ENCODE results near the gene HAUS7.
A peak's percentile ranks its signal among the peaks of the same experiment; 100 is the strongest.

HAUS7 gene

DNA sequence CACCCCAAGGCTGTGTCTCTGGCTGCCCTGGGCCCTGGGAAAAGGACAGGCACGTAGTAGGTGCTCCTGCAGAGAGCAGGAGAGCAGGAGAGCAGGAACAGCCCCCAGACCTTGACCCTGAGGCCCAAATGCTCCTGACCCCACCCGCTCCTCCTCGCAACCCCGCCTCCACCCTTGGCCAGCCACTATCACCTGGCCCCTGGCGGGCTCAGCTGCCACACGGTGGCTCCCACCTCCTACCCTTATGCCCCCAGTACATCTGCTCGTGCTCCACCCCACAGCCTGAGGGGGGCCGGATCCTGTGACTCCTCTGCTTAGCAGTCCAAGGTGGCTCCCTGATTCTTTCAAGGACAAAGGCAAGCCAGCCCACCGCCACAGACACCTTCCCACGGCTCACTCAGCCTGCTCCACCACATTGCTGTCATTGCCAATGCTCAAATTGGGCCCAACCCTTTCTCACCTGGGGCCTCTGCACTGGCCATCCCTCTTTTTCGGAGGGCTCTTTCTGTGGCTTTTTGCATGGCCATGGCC, 5.4 kb upstream of the HAUS7 start:
- no peak for DNase-seq

DNA sequence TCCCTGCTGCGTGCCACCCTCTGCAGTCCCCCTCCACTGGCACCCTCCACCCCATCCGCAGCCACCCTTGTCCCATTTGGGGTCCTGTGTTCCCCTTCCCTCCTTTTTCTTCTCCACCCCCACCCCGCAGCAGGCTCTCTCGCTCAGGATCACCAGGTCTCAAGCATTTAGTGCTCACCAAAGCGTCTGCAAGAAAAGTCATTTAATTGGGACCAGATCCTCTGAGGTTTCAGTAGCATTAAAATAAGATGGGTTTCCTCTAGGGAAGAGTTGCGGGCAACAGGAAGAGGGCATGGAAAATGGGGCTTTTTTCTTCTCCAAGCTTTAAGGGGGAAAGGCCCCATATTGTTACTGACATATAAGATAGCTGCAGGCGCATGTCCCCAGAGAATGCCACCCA, 4.9 kb upstream of the HAUS7 start:
- DNase-seq: no peak

DNA sequence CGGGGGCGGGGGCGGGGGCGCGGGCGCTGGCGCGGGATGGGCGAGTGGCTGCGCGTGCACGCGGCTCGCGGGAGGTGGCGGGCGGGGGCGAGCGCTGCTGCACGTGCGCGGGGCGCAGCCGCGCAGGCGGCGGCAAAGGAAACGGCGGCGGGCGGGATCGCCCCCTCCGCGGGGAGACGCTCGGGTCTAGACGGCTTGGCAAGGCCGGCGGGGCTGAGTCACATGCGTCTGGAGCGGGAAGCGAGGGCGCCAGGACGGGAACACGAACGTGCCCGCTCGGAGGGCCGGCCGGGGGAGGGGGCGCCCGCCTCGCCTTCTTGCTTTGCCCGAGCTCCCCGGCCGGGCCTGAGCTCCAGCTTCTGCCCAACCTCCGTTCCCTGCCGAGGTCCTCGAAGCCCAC, 4.3 kb upstream of the HAUS7 start:
- DNase-seq: peak in 1 of 2 experiments; percentile 11

DNA sequence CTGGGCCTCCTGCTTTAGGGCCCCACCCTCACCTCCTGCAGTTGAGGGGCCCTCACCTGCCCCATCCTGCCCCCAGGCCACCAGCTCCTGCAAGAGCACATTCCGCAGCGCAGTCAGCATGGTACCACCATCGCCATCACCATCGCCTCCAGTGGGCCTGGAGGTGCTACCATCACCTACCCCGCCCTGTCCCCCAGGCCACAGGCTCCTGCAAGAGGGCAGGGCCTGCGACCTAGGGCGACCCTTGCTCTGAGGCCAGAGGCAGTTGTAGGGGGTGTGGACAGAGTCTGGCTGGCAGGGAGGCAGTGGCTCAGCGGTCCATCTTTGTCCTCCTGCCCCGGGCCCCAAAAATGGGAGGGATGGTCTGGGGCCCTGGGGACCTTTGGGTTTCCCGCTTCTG, 3.9 kb upstream of the HAUS7 start:
- DNase-seq: no peak

DNA sequence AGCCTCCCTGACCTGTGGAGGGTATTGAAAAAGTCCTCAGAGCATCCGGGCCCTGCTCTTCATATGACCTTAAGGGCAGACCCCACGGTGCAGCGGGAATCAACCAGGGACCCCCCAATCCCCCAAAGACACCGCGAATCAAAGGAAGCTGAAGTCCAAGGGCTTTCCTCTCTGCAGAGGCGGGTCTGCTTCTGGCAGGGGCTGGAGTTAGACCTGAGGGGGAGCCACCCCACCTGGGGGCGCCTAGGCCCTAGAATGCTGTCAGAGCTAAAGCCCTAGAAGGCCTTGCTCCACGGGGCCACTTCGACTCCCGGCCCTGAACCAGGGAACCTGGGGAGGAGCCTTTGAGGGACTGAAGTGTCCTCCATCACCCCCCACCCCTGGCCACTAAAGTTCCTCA, 2.8 kb upstream of the HAUS7 start:
- DNase-seq: no peak

DNA sequence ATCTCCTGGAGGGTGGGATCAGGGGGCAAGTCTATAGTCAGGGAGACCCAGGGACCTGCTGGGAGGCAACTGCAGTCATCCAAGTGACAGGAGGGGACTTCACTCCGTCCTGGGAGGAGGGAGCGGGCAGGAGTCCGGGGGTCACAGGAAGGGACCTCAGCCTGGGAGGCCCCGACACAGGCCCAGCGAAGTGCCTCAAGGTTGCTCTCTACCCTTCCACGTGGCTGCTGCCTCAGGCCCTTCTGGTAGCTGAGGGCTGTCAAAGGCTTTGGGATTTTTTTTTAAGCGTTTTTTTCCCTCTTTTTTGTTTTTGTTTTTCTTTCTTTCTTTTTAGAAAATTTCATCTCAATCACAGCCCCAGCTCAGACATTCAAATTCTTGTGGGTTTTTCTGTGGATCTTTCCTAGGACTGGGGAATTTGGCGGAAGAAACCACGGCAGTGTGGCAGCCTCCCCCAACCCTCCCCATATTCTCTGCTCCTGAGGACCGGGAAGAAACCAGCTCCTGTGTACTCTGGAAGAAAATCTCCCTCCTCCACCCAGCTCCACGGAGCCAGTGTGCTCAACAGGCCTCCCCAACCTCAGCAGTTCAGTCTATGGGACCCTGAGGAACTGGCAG, 1.4 kb upstream of the HAUS7 start:
- DNase-seq: no peak

DNA sequence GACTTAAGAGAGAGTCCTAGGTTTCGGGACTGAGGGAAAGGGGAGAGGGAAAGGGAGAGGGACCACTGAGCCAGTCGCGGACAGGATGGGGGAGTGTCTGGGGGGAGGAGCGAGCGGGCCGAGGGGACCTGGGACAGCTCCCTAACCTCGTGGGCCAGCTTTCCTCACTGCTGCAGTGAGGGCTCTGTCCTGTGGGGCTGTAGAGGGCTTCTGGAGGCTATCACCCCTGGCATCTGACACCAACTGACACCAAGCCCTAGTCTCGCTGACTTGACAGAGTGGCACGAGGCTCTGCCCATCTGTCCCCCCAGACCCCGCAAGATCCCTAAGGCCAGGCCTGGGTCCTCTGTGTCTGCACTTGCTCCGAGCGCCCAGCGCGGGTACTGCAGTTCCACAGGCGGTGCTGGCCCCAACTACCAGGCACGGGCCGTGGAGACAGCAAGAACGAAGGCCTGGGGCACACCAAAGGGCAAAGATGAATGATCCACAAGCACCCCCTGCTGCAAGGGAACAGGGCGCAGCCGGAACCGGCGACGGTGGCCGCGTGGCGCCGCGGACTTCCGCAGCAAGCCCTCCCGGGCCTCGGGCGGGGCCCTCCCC, 465 bp downstream of the HAUS7 start:
- DNase-seq: no peak

DNA sequence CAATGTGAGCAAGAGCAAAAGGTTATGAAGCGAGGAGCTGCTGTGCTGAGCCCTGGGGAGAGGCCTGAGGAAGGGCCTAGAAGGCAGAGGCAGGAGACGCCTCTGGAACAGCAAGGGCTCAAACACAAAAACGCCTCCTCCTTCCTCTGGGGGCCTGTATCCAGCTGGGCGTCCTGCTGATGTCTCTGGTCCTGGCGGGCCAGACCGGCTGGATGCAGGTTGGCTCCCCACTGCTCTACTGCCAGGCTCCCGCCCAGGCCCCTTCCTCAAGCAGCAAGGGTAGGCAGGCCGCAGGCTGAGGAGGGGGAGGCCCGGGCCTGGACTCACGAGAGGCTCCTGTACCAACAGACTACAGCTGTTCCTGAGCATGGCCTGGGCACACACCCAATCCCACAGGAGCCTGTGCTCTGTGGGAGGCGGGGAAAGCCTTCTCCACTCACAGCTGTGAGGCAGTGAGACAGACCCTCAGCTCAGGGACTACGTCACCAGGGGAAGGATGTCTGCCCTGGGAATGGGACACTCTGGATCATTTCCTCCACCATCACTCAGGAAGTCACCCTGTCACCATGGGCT, 2.3 kb downstream of the HAUS7 start:
- DNase-seq: no peak

DNA sequence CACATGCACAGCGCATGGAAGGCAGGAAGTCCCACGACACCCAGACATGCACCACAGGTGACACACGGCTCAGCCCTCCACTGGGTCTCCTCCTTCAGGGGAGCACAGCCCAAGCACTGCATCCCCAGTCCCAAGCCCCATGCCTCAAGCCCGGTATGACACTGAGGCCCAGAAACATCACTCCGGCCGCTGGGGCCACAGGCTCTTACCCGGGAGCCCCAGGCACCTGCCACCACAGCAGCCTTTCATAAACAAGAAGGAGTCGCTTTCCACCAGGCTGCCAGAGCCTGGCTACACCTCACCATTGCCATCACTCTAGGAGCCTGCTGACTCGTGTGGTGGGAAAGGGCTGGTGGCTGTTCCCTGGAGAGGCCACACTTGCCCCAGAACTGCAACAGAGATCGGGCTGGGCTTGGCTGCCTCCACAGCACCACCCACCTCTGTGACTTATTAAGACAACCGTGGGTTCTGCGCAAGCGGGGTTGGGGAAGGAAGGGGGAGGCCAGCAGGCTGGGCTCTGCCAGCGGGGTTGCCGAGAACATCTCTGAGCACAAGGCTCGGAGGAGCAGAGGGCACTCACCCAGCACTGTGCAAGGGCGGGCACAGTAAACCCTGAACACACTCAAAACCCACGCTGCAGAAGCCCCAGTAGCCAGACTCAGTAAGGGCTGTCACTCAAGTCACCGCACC, 4.5 kb downstream of the HAUS7 start:
- DNase-seq: no peak

DNA sequence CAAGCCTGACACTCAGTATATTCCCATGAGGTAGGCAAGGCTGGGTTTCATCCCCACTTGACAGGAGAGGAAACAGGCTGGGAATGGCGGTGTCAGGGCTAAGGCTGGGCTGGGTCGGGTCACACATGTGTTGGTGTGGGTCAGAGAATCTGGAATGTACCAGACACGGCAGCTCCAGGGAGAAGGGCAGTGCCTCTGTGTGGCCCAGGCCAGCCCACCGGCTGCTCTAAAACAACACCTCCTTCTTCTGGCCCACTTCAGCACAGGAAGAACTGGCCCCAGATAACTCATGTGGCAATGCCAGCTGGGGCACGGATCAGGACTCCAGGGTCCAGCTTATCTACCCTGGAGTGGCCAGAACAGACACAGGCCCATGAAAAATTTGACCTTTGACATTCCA, 6.3 kb downstream of the HAUS7 start:
- no peak for DNase-seq

DNA sequence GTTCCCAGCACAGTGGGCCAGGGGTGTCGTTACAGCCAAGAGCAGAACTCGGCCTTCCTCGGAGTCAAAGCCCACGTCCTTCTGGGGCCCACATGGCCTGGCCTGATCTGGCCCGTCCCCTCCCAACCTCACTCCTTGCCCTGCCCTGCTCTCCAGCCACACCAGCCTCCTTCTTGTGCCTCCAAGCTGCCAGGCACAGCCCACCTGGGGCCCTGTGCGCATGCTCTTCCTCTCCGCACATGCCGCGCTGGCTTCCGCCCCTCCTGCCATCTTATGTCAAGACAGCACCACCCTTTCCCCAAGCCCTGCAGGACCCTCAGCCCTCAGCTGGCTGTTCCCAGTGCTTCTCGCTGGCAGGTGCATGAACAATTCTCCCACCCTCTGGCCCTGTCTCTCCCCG, 6.8 kb downstream of the HAUS7 start:
- DNase-seq: no peak

DNA sequence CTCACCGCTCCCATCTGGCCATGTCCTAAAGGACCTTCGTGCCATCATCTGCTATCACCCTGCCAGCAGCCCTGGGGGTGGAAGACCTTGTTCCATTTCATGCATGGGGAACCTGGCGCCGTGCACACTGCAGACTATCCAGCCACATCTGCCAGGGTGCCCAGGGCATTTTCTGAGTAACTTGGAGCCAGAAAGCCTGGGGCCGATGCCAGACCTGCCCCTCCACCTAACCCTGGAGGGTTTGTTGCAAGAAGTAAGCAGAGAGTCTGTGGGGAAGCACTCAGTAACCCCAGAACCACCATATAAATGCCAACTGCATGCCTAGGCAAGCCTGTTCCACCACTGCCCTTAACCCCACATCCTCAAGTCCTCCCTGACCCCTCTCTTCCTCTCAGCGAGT, 7.3 kb downstream of the HAUS7 start:
- DNase-seq: no peak

DNA sequence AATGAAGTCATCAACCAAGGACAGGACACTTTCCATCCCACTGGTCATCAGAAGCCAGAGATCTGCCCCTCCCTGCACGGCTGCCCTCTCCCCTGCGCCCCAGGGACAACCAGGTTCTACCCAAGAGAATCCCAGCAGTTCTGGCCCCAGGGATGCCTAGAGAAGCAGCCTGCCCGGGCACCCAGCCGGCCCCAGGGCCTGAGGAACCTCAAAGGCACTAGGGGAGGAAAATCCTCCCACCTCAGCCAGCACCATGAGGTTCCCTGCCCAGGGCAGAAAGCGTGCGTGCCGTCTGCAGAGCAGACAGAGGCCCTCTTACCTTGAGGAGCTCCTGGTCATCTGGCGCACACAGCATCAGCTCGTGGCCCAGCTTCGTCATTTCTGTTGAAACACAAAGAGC, 8.1 kb downstream of the HAUS7 start:
- no peak for DNase-seq

DNA sequence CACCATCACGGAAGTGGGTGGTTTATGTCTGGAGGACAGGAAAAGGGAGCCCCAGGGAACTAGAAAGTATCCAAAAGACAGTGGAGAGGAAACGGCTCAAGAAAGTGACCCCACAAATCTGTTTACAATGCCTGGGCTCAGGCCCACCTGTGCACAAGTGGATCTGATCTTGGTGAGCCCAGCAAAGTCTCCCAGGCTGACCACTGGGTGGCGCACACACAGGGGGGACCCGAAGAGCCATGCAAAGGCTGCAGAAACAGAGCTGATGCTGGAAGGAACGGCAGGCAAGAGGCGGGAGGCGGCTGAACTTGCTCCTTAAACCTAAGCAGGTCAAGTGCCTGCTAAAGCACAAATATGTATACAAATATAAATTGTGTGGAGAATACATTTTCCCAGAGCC, 9.6 kb downstream of the HAUS7 start:
- no peak for DNase-seq

DNA sequence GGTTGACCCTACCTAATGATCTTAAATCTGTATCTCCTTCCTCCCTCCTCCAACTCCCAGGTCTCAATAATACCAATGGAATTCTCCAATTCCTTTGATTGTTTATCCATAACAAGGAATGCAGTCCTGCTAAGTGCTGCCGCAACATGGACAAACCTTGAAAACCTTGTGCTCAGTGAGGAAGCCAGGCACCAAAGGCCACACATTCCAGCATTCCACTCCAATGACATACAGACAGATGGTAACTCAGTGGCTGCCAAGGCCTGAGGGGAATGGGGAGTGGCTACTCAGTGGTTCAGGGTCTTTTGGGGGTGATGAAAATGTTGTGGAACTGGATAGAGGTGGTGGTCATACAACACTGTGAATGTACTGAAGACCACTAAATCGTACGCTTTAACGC, 10.4 kb downstream of the HAUS7 start:
- no peak for DNase-seq

DNA sequence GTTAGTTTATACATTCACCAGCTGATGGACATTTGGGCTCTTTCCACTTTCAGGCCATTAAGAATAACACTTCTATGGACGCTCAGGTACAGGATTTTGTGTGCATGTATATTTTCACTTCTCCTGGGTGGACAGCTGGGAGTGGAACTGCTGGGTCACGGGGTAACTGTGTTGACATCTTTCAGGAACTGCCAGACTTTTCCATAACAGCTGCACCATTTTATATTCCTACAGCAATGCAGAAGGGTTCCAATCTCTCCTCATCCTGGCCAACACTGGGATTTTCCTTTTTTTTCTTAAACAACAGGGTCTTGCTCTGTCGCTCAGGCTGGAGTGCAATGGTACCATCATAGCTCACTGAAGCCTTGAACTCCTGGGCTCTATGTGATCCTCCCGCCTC, 11.9 kb downstream of the HAUS7 start:
- DNase-seq: no peak

DNA sequence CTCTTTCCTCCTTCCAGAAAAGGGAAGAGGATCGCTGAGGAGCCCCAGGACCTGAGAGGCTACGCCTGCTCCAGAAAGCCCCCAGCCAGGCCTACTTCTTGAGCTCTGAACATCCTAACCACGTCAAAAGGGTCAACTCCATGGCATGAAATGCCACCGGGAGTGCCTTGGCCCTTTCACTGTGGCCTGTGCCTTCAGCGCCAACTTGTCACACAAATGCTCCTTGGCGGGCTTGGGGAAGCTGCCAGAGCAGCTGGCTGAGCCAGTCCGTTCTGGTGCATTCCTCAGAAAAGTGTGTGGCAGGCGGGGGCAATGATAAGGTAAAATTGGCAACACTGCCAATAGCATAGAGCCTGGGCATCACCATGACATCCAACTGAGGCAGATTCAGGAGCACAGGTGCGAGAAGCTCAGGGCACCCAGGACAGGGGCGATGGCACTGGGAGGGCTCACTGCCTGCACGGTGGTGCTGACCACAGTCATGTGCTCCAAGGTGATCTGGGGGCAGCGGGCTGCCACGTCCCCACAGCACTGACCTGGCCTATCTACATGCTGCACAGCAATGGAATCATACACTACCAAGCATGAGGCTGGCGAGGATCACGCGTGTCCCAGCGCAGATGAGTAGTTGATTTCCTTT, 12.4 kb downstream of the HAUS7 start:
- DNase-seq: no peak

DNA sequence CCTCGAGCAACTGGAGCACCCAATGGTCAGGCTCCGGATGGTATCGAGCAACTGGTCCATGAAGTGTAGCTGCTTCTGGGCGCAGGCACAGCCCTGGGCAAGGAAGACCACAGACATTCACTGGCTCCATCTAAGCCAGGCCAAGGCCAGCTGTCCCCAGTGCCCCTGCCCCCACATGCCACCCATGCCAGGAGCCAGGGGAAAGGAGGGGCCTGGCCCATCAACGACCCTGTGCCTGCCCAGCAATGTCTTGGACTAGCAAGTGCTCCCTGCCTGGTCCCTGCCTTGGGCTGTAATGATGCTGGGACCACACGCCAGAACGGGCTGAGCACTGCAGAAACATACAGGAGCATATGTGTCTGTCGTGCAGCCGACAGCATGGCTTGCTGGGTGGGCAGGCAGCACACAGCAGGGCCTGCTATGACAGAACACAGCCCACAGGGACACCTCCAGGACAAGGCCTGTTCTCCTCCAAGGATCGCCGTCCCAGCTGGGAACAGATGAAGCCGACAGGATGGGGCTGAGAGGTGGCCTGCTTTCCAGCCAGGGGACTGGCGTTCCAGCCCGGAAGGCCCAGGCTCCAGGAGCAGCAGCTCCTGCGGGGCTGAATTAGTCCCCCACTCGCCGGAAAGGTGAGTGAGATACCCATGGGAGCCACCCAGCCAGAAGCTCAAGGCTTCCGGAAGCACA, 13.1 kb downstream of the HAUS7 start:
- DNase-seq: no peak

DNA sequence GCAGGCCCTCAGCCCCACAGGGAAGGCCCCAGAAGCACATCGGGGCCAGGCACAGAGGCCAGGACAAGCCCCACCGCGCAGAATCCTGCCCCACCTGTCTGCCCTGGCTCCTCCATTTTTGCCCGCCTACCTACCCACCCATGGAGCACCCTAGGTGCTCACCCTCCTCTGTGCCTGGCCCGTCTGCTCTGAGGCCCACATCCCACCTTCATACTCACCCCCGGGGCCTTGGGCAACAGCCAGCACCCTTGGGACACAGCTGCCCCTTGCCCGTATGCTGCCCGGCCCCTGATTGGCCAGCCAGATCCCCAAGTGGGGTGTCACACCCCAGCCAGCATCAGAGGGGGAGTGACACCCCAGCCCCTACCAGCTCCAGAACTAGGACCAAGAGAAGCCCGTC, 13.7 kb downstream of the HAUS7 start:
- no peak for DNase-seq

DNA sequence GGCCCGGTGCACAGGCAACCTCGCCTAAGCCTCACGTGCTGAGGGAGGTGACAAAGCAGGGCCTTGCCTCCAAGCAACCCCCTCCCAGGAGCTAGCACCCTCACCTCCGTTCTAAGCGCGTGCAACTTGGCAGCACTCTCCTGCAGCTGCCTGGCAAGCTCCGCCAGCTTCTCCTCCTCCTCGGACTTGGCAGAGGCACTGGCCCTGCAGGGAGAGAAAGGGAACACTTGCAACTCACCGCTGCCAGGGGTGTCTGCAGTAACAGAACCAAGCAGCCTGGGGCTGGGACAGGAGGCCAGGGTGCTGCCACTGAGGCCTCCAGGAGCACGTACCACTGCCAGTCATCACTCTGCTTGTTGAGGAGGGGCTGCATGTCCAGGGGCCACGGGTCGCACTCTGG, 14.2 kb downstream of the HAUS7 start:
- no peak for DNase-seq

DNA sequence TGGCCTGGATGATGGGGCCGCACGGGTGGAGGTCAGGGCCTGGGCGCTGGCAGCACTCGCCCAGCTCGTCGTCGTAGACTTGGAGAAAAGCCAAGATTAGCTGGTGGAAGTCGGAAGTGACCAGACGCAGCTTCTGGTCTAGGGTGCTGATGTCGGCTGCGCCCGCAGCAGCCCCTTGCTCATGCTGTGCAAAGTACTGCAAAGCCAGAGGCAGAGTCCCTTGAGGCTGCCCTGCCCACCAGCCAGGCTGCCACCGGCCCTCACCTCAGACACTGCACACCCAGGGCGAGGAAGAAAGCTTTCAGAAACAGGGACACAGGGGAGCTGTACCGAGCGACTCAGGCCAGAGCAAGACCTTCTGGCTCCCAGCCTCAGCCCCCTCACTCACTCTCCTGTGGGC, 14.8 kb downstream of the HAUS7 start:
- DNase-seq: no peak

DNA sequence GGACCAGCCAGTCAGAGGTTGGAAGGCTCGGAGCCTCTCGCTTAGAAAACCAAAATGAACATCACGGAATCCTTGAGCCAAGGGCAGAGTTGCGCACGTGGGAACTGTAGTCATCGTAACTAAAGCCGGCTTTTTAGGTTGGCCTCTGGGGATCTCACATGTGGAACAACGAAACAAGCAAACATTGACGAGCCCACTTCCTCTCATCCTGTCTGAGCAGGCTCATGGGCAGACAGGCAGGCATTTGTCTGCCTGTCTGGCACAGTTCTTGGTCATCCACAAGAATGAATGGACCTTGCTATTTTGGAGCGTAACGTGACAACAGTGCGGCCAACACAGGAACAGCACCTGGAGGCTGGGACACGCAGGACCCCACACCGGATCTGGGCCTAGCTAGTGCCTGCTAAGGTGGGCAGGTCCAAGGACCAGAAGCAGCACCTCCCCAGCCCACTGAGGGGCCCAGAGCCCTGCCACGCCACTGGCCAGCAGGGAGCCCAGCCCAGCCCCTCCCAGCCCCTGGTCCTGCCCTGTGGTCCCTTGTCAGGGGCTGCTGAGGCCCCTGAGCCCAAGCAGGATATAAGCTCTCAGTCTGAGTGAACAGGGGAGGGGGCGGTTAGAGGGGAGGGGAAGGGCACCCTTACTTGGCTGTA, 15.3 kb downstream of the HAUS7 start:
- no peak for DNase-seq

DNA sequence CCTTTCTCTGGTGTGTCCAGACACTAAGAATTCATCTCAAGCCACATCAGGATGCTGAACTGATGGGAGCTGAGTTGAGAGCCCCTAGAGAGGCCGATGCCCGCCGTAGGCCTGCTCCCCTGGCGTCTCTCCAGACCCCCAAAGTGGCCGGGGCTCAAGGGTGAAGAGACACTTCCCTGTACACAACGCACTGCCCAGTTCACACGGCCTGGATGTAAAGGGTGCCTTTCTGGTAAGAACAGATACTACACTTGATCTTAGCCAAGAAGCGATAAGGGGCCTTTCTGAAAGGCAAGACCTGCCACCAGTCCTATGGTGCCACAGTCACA, 19.5 kb downstream of the HAUS7 start:
- DNase-seq: no peak
